K562 (cell line): Measurements from ENCODE around the gene TGFB1I1. TPM values are rescaled to one million over a fixed set of nuclear protein-coding genes. Genes with fewer than 3 reads are reported as not detected.
A peak's percentile ranks its signal among the peaks of the same experiment; 100 is the strongest.

ENCODE experiments used
- DPF2 ChIP-seq: fragments of 450-650 bp; IDR thresholded peaks from 2 replicates; pipeline ENCODE4 v1.6.1; 2016
- HMG20B ChIP-seq: fragments of 250-450 bp; sonication (Bioruptor Pico); IDR thresholded peaks from 2 replicates; pipeline ENCODE4 v1.5.0; 2021; ENCODE audit warnings: mild to moderate bottlenecking
- SIRT6 ChIP-seq: IDR thresholded peaks from one replicate; pipeline ENCODE4 v1.6.1; 2012; ENCODE audit warnings: low read depth, mild to moderate bottlenecking, control low read depth, inconsistent platforms, low read length, moderate library complexity
- TOE1 ChIP-seq, 2 experiments: fragments of 450-650 bp in 1 of 2; sonication (generic) in 1 of 2; formaldehyde crosslinking in 1 of 2; IDR thresholded peaks; 2 replicates each; pipeline versions ENCODE4 v1.7.1 to v1.8.0; 2016 to 2022; ENCODE audit warnings: borderline replicate concordance in 2 of 2, mild to moderate bottlenecking in 2 of 2, antibody characterized with exemption in 1 of 2, inconsistent platforms in 1 of 2, low read depth in 1 of 2, missing genetic modification reagents in 1 of 2, moderate library complexity in 1 of 2
- ZNF41 ChIP-seq: fragments of 250-450 bp; sonication (Bioruptor Pico); conservative IDR thresholded peaks from 2 replicates; pipeline ENCODE4 v1.4.0; 2020; ENCODE audit warnings: mild to moderate bottlenecking
- ZNF583 ChIP-seq: fragments of 250-450 bp; sonication (Bioruptor Pico); IDR thresholded peaks from 2 replicates; pipeline ENCODE4 v1.4.0; 2020
- polyA plus RNA-seq, 8 experiments: library from polyadenylated mRNA; depleted of rRNA in 4 of 8; stranded (reverse) in 5 of 8; unstranded in 3 of 8; fragments of >200 nt; fragmentation: Nextera tagmentation in 2 of 8; fragmentation: Illumina TruSeq in 1 of 8; extraction: Ambion mirVana in 2 of 8; extraction: Trizol in 1 of 8; gene quantifications; 2 replicates each; pipeline versions ENCODE4 v1.2.1 to v1.2.3, GENCODE V29; 2011 to 2014; ENCODE audit warnings: inconsistent platforms in 1 of 8, missing spikeins in 1 of 8
- total RNA-seq, 7 experiments: library from RNA; depleted of rRNA in 6 of 7; stranded (reverse); fragments of >200 nt in 6 of 7; fragmentation: Illumina TruSeq in 2 of 7; extraction: Trizol in 2 of 7; gene quantifications; 2 replicates each; pipeline versions ENCODE4 v1.2.1 to v1.2.3, GENCODE V29; 2011 to 2021; ENCODE audit warnings: low replicate concordance in 1 of 7
- TF ChIP-seq, protein P1 (sequence below): IDR thresholded peaks from 3 replicates; pipeline ENCODE4 v1.6.1; 2011; ENCODE audit warnings: borderline replicate concordance, mild to moderate bottlenecking; ENCODE audit not compliant: insufficient read length, insufficient read depth
- TF ChIP-seq, protein P2 (sequence below), 3 experiments: fragments of 200-800 bp in 1 of 3; fragments of 250-450 bp in 1 of 3; fragments of 450-650 bp in 1 of 3; sonication (Bioruptor Pico) in 1 of 3; sonication (Bioruptor generic) in 1 of 3; formaldehyde crosslinking in 1 of 3; IDR thresholded peaks; 2 replicates each; pipeline versions ENCODE4 v1.6.1 to v1.8.0; 2016 to 2022; ENCODE audit warnings: mild to moderate bottlenecking in 2 of 3, missing genetic modification characterization in 2 of 3, missing compliant biosample characterization in 1 of 3, moderate library complexity in 1 of 3
- TF ChIP-seq, protein P3 (sequence below): fragments of 200-800 bp; sonication (Bioruptor generic); IDR thresholded peaks from 2 replicates; pipeline ENCODE4 v1.6.1; 2017; ENCODE audit warnings: missing genetic modification characterization, missing compliant biosample characterization
- TF ChIP-seq, protein P4 (sequence below): fragments of 450-650 bp; IDR thresholded peaks from 2 replicates; pipeline ENCODE4 v1.6.1; 2016; ENCODE audit warnings: low read depth

The TGFB1I1 gene
- total and polyA plus RNA-seq, 9 of the 15 experiments (the other 6 are each of a cell fraction or from before 2014, with no cell fraction given), result 0.04 to 0.91 (median 0.19) TPM

DNA sequence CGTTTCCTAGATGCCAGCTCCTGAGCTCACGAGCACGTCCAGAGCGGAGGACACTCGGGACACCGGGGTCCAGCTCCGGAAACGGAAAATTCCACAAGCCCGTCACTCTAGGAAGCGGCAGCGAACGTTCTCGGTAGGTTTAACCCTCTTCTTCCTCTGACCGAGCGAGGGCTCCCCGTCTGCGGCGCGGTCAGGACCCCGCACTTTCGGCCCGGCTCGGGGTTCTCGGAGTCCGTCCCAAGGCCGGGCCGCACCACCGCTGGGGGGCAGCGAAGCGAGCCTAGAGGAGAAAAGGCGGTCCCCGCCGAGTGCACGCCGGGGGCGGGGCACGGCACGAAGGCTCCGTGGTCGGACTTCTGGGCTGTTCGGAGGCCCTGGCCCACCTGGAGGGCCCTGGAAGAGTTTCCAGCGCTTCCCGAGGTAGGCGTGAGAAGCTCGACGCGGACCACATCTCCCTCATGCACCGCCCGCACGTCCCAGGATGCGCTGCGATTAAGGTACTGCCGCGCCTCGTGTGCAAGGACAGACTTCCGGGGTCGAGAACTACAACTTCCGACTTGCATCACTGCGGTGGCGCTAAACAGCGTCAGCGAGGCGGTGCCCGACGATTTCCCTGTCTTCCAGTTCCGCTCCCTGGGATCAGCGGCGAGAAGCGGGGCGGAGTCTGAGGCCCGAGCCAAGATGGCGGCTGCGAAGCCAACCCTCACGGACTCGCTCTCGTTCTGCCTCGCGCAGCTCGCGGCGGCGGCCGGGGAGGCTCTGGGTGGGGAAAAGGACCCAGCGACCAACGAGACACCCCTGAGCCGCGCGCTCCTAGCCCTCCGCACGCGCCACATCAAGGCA is 12.9 kb upstream of the TGFB1I1 start, which contains the start of gene ARMC5 (continued):
- TF ChIP-seq HMG20B (CRISPR knock-in tag), result no peak
- 0 out of 2 replicates have a peak, but pooled peaks have one; percentile 48 for TF ChIP-seq ZNF41 (CRISPR knock-in tag)
- TF ChIP-seq, protein P1, sequence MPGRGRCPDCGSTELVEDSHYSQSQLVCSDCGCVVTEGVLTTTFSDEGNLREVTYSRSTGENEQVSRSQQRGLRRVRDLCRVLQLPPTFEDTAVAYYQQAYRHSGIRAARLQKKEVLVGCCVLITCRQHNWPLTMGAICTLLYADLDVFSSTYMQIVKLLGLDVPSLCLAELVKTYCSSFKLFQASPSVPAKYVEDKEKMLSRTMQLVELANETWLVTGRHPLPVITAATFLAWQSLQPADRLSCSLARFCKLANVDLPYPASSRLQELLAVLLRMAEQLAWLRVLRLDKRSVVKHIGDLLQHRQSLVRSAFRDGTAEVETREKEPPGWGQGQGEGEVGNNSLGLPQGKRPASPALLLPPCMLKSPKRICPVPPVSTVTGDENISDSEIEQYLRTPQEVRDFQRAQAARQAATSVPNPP, result no peak
- TF ChIP-seq, protein P2, sequence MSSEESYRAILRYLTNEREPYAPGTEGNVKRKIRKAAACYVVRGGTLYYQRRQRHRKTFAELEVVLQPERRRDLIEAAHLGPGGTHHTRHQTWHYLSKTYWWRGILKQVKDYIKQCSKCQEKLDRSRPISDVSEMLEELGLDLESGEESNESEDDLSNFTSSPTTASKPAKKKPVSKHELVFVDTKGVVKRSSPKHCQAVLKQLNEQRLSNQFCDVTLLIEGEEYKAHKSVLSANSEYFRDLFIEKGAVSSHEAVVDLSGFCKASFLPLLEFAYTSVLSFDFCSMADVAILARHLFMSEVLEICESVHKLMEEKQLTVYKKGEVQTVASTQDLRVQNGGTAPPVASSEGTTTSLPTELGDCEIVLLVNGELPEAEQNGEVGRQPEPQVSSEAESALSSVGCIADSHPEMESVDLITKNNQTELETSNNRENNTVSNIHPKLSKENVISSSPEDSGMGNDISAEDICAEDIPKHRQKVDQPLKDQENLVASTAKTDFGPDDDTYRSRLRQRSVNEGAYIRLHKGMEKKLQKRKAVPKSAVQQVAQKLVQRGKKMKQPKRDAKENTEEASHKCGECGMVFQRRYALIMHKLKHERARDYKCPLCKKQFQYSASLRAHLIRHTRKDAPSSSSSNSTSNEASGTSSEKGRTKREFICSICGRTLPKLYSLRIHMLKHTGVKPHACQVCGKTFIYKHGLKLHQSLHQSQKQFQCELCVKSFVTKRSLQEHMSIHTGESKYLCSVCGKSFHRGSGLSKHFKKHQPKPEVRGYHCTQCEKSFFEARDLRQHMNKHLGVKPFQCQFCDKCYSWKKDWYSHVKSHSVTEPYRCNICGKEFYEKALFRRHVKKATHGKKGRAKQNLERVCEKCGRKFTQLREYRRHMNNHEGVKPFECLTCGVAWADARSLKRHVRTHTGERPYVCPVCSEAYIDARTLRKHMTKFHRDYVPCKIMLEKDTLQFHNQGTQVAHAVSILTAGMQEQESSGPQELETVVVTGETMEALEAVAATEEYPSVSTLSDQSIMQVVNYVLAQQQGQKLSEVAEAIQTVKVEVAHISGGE (CRISPR knock-in tag; IDR thresholded peaks at IDR 0.05), result peak in 1 of 3 experiments; percentile 83; a peak in 2 of 6 replicates
- TF ChIP-seq, protein P3, sequence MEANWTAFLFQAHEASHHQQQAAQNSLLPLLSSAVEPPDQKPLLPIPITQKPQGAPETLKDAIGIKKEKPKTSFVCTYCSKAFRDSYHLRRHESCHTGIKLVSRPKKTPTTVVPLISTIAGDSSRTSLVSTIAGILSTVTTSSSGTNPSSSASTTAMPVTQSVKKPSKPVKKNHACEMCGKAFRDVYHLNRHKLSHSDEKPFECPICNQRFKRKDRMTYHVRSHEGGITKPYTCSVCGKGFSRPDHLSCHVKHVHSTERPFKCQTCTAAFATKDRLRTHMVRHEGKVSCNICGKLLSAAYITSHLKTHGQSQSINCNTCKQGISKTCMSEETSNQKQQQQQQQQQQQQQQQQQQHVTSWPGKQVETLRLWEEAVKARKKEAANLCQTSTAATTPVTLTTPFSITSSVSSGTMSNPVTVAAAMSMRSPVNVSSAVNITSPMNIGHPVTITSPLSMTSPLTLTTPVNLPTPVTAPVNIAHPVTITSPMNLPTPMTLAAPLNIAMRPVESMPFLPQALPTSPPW (CRISPR knock-in tag), result peak; percentile 66
- TF ChIP-seq TOE1 (IDR thresholded peaks at IDR 0.05; ENCODE audit: borderline replicate concordance), result peak; percentile 78
- no peak for TF ChIP-seq TOE1 (CRISPR knock-in tag; IDR thresholded peaks at IDR 0.05; ENCODE audit: borderline replicate concordance, low read depth)
- peak; percentile 86 for TF ChIP-seq ZNF583 (CRISPR knock-in tag)
- TF ChIP-seq, protein P4, sequence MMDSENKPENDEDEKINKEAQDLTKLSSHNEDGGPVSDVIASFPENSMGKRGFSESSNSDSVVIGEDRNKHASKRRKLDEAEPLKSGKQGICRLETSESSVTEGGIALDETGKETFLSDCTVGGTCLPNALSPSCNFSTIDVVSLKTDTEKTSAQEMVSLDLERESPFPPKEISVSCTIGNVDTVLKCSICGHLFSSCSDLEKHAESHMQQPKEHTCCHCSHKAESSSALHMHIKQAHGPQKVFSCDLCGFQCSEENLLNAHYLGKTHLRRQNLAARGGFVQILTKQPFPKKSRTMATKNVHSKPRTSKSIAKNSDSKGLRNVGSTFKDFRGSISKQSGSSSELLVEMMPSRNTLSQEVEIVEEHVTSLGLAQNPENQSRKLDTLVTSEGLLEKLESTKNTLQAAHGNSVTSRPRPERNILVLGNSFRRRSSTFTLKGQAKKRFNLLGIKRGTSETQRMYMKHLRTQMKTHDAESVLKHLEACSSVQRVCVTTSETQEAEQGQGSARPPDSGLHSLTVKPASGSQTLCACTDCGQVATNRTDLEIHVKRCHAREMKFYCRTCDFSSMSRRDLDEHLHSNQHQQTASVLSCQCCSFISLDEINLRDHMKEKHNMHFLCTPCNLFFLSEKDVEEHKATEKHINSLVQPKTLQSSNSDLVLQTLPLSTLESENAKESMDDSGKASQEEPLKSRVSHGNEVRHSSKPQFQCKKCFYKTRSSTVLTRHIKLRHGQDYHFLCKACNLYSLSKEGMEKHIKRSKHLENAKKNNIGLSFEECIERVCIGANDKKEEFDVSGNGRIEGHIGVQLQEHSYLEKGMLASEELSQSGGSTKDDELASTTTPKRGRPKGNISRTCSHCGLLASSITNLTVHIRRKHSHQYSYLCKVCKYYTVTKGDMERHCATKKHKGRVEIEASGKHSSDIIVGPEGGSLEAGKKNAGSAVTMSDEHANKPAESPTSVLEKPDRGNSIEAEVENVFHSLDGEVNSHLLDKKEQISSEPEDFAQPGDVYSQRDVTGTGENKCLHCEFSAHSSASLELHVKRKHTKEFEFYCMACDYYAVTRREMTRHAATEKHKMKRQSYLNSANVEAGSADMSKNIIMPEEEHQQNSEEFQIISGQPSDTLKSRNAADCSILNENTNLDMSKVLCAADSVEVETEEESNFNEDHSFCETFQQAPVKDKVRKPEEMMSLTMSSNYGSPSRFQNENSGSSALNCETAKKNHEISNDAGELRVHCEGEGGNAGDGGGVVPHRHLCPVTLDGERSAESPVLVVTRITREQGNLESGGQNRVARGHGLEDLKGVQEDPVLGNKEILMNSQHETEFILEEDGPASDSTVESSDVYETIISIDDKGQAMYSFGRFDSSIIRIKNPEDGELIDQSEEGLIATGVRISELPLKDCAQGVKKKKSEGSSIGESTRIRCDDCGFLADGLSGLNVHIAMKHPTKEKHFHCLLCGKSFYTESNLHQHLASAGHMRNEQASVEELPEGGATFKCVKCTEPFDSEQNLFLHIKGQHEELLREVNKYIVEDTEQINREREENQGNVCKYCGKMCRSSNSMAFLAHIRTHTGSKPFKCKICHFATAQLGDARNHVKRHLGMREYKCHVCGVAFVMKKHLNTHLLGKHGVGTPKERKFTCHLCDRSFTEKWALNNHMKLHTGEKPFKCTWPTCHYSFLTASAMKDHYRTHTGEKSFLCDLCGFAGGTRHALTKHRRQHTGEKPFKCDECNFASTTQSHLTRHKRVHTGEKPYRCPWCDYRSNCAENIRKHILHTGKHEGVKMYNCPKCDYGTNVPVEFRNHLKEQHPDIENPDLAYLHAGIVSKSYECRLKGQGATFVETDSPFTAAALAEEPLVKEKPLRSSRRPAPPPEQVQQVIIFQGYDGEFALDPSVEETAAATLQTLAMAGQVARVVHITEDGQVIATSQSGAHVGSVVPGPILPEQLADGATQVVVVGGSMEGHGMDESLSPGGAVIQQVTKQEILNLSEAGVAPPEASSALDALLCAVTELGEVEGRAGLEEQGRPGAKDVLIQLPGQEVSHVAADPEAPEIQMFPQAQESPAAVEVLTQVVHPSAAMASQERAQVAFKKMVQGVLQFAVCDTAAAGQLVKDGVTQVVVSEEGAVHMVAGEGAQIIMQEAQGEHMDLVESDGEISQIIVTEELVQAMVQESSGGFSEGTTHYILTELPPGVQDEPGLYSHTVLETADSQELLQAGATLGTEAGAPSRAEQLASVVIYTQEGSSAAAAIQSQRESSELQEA, result peak; percentile 89
- no peak for TF ChIP-seq SIRT6
- TF ChIP-seq DPF2, result no peak
